ENCODE results near the gene CCDC68.
"Not testable (repeated sequence)": the region's sequence is repeated elsewhere in the genome, so short reads cannot be mapped to it uniquely, and the experiment has no call there.

The CCDC68 gene

GRCh38 chr18:54873884-54874255 lies 85.4 kb downstream of the CCDC68 start:
- DNase-seq (ENCODE audit: low read depth), result no peak

- DNase-seq (ENCODE audit: low read depth), result no peak
These were observed 86.6 kb downstream of the CCDC68 start for GRCh38 chr18:54872681-54873080.

GRCh38 chr18:54871231-54871630 lies 88.0 kb downstream of the CCDC68 start:
- no peak for DNase-seq (ENCODE audit: low read depth)

GRCh38 chr18:54867131-54867530 lies 92.1 kb downstream of the CCDC68 start:
- DNase-seq (ENCODE audit: low read depth), result no peak

- DNase-seq (ENCODE audit: low read depth), result no peak
These were observed 98.3 kb downstream of the CCDC68 start for GRCh38 chr18:54860941-54861340.

GRCh38 chr18:54859667-54860421 lies 99.4 kb downstream of the CCDC68 start:
- no peak for DNase-seq (ENCODE audit: low read depth)

GRCh38 chr18:54857499-54857898 lies 101.8 kb downstream of the CCDC68 start:
- no peak for DNase-seq (ENCODE audit: low read depth)

- DNase-seq (ENCODE audit: low read depth), result no peak
These were observed 103.1 kb downstream of the CCDC68 start for GRCh38 chr18:54856105-54856646.

GRCh38 chr18:54855050-54855449 lies 104.2 kb downstream of the CCDC68 start:
- DNase-seq (ENCODE audit: low read depth), result not testable (repeated sequence)

GRCh38 chr18:54852780-54853675 lies 106.2 kb downstream of the CCDC68 start:
- no peak for DNase-seq (ENCODE audit: low read depth)
